Nephron (organoid): ENCODE results near the gene PRDM1.

Experiments used
- H3K27ac Mint-ChIP-seq, 3 experiments: 2 replicates each; pipeline ENCODE4 v1.8.0; 2020; ENCODE audit warnings: mixed read lengths in 3 of 3, mild to moderate bottlenecking in 2 of 3, moderate library complexity in 1 of 3
- H3K27me3 Mint-ChIP-seq: 2 replicates; pipeline ENCODE4 v1.8.0; 2021; ENCODE audit warnings: low read depth, mild to moderate bottlenecking, moderate library complexity, mixed read lengths
- H3K36me3 Mint-ChIP-seq: 2 replicates; pipeline ENCODE4 v1.8.0; 2020; ENCODE audit warnings: low read depth, mixed read lengths
- H3K4me1 Mint-ChIP-seq: 2 replicates; pipeline ENCODE4 v1.8.0; 2020; ENCODE audit warnings: mixed read lengths
- H3K4me3 Mint-ChIP-seq, 3 experiments: 2 replicates each; pipeline ENCODE4 v1.8.0; 2020; ENCODE audit warnings: mild to moderate bottlenecking in 3 of 3, mixed read lengths in 3 of 3, moderate library complexity in 2 of 3
- H3K9me3 Mint-ChIP-seq: 2 replicates; pipeline ENCODE4 v1.8.0; 2020; ENCODE audit warnings: mixed read lengths
- TF ChIP-seq, protein P1 (sequence below), 3 experiments: fragments of 200-600 bp; sonication (generic); IDR thresholded peaks; one replicate each; pipeline ENCODE4 v1.5.0; 2021; ENCODE audit warnings: antibody characterized with exemption in 3 of 3; ENCODE audit not compliant: unreplicated experiment in 3 of 3

Gene PRDM1

DNA sequence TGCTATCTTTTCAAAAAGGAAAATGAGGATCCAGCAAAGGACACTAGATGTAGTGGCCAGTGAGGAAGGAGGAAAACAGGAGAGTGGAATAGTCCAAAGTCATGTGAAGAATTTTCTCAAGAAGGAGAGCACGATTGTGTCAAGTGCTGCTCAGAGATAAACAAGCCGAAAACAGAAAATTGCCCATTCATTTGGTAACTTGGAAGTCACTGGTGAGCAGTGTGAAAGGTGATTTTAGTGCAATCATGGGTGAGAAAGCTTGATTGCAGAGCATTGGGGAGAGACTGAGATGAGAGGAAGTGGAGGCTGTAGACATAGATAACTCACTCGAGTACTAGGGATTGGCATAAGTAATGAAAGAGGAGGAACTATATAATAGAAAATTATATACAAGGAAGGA, 26.0 kb upstream of the PRDM1 start:
- Mint-ChIP-seq H3K27ac (no peak overlapping the region), H3K27me3 (peaks cover 17% of the 10 kb centered on the region), H3K4me3 (no peak overlapping the region), H3K9me3 (no peaks in the 10 kb centered on the region), H3K4me1 (no peaks in the 10 kb centered on the region), H3K36me3 (no peaks in the 10 kb centered on the region)
- TF ChIP-seq, protein P1, sequence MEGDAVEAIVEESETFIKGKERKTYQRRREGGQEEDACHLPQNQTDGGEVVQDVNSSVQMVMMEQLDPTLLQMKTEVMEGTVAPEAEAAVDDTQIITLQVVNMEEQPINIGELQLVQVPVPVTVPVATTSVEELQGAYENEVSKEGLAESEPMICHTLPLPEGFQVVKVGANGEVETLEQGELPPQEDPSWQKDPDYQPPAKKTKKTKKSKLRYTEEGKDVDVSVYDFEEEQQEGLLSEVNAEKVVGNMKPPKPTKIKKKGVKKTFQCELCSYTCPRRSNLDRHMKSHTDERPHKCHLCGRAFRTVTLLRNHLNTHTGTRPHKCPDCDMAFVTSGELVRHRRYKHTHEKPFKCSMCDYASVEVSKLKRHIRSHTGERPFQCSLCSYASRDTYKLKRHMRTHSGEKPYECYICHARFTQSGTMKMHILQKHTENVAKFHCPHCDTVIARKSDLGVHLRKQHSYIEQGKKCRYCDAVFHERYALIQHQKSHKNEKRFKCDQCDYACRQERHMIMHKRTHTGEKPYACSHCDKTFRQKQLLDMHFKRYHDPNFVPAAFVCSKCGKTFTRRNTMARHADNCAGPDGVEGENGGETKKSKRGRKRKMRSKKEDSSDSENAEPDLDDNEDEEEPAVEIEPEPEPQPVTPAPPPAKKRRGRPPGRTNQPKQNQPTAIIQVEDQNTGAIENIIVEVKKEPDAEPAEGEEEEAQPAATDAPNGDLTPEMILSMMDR (IDR thresholded peaks at IDR 0.05; ENCODE audit: unreplicated experiment in 3 of 3) = no peak

- Mint-ChIP-seq H3K27me3 (peaks cover 27% of the 10 kb centered on the region), H3K27ac (no peak overlapping the region), H3K4me3 (no peak overlapping the region), H3K9me3 (no peaks in the 10 kb centered on the region), H3K4me1 (no peaks in the 10 kb centered on the region), H3K36me3 (no peaks in the 10 kb centered on the region)
- TF ChIP-seq, protein P1 (IDR thresholded peaks at IDR 0.05; ENCODE audit: unreplicated experiment in 3 of 3) = no peak
Observed at GRCh38 chr6:106063448-106063850, 22.7 kb upstream of the PRDM1 start.

DNA sequence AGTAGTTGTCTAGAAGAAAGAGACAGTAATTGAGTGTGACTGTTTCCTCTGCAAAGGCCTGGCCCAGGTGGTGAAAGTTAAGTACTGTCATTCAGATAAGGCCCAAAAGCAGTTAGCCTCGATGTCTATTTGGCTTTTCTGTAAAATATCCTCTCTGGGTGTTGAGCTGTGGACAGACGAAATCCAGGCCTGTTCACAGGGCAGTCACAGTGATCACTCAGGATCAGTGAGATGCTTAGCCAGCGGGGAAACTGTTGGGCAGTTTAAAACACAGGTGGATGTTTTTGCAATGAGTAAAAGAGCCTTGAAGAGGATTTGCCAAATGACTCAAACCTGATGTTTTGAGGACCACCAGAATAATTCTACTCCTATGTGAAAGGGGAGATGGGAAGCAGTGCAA, 22.0 kb upstream of the PRDM1 start:
- H3K27me3 Mint-ChIP-seq = peaks cover 32% of the 10 kb centered on the region
- TF ChIP-seq, protein P1 (IDR thresholded peaks at IDR 0.05; ENCODE audit: unreplicated experiment in 3 of 3) = no peak
- no peak overlapping the region for H3K4me3 Mint-ChIP-seq
- H3K36me3 Mint-ChIP-seq = no peaks in the 10 kb centered on the region
- no peaks in the 10 kb centered on the region for H3K9me3 Mint-ChIP-seq
- no peak overlapping the region for H3K27ac Mint-ChIP-seq
- H3K4me1 Mint-ChIP-seq = peaks cover under 1% of the 10 kb centered on the region

DNA sequence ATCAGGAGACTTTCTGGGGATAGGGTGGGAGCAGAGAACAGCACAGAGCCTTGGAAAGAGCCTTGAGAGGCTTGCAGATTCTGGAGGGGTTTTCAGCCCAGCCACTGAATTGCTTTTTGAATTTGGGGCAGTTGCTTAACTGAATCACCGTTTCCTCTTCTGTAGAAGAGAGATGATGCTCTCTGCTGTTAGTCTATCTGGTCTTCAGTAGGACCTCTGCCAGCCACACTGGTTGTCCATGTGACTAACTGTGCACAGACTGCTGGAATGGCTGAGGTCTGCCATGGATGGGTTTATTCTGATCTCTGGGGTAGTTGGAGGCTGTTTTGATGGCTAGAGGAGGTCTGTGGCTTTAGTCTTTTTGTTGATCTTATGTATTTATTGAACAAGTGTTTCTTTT, 21.4 kb upstream of the PRDM1 start:
- TF ChIP-seq, protein P1 (IDR thresholded peaks at IDR 0.05; ENCODE audit: unreplicated experiment in 3 of 3) = no peak
- peaks cover 6% of the 10 kb centered on the region for H3K4me1 Mint-ChIP-seq
- no peaks in the 10 kb centered on the region for H3K9me3 Mint-ChIP-seq
- no peak overlapping the region for H3K4me3 Mint-ChIP-seq
- H3K27me3 Mint-ChIP-seq = peaks cover 37% of the 10 kb centered on the region
- H3K36me3 Mint-ChIP-seq = no peaks in the 10 kb centered on the region
- H3K27ac Mint-ChIP-seq = no peak overlapping the region

DNA sequence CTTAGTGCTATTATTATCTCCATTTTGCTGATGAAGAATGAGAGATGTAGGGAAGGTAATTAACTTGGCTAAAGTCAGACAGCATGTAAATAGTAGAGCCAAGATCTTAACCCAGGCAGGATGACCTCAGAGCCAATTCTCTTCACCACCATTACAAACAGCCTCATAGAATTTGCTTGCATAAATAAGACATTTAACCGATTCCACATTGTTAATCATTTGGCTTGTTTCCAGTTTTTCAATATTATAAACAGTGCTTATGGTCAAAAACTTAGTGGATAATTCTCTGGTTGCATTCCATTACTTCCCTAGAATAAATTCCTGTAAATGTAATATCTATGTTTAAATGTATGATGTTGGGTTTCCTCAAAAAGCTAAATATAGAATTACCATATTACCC, 19.1 kb upstream of the PRDM1 start:
- peaks cover 11% of the 10 kb centered on the region for H3K4me1 Mint-ChIP-seq
- TF ChIP-seq, protein P1 (IDR thresholded peaks at IDR 0.05; ENCODE audit: unreplicated experiment in 3 of 3) = no peak
- no peaks in the 10 kb centered on the region for H3K36me3 Mint-ChIP-seq
- no peaks in the 10 kb centered on the region for H3K9me3 Mint-ChIP-seq
- peaks cover 47% of the 10 kb centered on the region for H3K27me3 Mint-ChIP-seq
- H3K4me3 Mint-ChIP-seq = no peak overlapping the region
- H3K27ac Mint-ChIP-seq = no peak overlapping the region

- Mint-ChIP-seq H3K4me3 (peak overlapping the region in 1 of 3 experiments; percentile 11), H3K36me3 (no peaks in the 10 kb centered on the region), H3K27me3 (peaks cover 59% of the 10 kb centered on the region), H3K4me1 (peaks cover 11% of the 10 kb centered on the region), H3K9me3 (no peaks in the 10 kb centered on the region), H3K27ac (peak overlapping the region in 1 of 3 experiments; percentile 51)
- TF ChIP-seq, protein P1 (IDR thresholded peaks at IDR 0.05; ENCODE audit: unreplicated experiment in 3 of 3) = no peak
Observed at GRCh38 chr6:106069478-106069877, 16.7 kb upstream of the PRDM1 start.
